H9 (cell line): ENCODE data around the gene MYL6B. TPM values are rescaled to one million over a fixed set of nuclear protein-coding genes. Genes with fewer than 3 reads are reported as not detected.
A peak's percentile ranks its signal among the peaks of the same experiment; 100 is the strongest.

ENCODE experiments used
- DNase-seq: peaks from one replicate; pipeline ENCODE4 v3.0.0-alpha.2; 2017
- H2AFZ ChIP-seq: one replicate; pipeline ENCODE4 v1.6.1; 2013; ENCODE audit warnings: mild to moderate bottlenecking, low read length, control low read depth, moderate library complexity
- H2AK5ac ChIP-seq: 2 replicates; pipeline ENCODE4 v1.6.1; 2013; ENCODE audit warnings: low read length, control low read depth, mixed read lengths; ENCODE audit not compliant: insufficient read length
- H2BK120ac ChIP-seq: one replicate; pipeline ENCODE4 v1.6.1; 2013; ENCODE audit warnings: low read depth, mild to moderate bottlenecking, low read length, control low read depth, inconsistent platforms; ENCODE audit not compliant: poor library complexity, severe bottlenecking
- H2BK12ac ChIP-seq: 2 replicates; pipeline ENCODE4 v1.6.1; 2013; ENCODE audit warnings: low read length, control low read depth, mixed read lengths, low read depth; ENCODE audit not compliant: insufficient read length
- H2BK15ac ChIP-seq: 2 replicates; pipeline ENCODE4 v1.6.1; 2013; ENCODE audit warnings: low read depth, low read length, control low read depth
- H2BK20ac ChIP-seq: one replicate; pipeline ENCODE4 v1.6.1; 2013; ENCODE audit warnings: low read depth, mild to moderate bottlenecking, low read length, control low read depth, inconsistent platforms; ENCODE audit not compliant: poor library complexity, severe bottlenecking
- H2BK5ac ChIP-seq: 2 replicates; pipeline ENCODE4 v1.6.1; 2013; ENCODE audit warnings: low read length, control low read depth, mixed read lengths; ENCODE audit not compliant: insufficient read length
- H3K14ac ChIP-seq: 2 replicates; pipeline ENCODE4 v1.6.1; 2013; ENCODE audit warnings: low read length, control low read depth; ENCODE audit not compliant: insufficient read depth
- H3K18ac ChIP-seq: 2 replicates; pipeline ENCODE4 v1.6.1; 2013; ENCODE audit warnings: low read depth, mild to moderate bottlenecking, mixed read lengths, low read length, control low read depth; ENCODE audit not compliant: insufficient read length
- H3K23ac ChIP-seq: 2 replicates; pipeline ENCODE4 v1.6.1; 2013; ENCODE audit warnings: low read length, control low read depth, mixed read lengths, low read depth; ENCODE audit not compliant: insufficient read length
- H3K23me2 ChIP-seq: 2 replicates; pipeline ENCODE4 v1.6.1; 2013; ENCODE audit warnings: low read depth, mild to moderate bottlenecking, mixed read lengths, low read length, control low read depth; ENCODE audit not compliant: insufficient read length, poor library complexity, severe bottlenecking
- H3K27ac ChIP-seq: 2 replicates; pipeline ENCODE4 v1.5.1; 2013; ENCODE audit warnings: low read length, control low read depth, mixed read lengths, low read depth; ENCODE audit not compliant: insufficient read length
- H3K27me3 ChIP-seq: 2 replicates; pipeline ENCODE4 v1.6.1; 2013; ENCODE audit warnings: low read length, control low read depth, inconsistent platforms; ENCODE audit not compliant: insufficient read depth
- H3K4ac ChIP-seq: 2 replicates; pipeline ENCODE4 v1.6.1; 2013; ENCODE audit warnings: low read depth, mild to moderate bottlenecking, control low read depth, inconsistent platforms, low read length, moderate library complexity
- H3K4me1 ChIP-seq: 2 replicates; pipeline ENCODE4 v1.6.1; 2013; ENCODE audit warnings: low read length, control low read depth, inconsistent platforms; ENCODE audit not compliant: insufficient read depth
- H3K4me2 ChIP-seq: 2 replicates; pipeline ENCODE4 v1.6.1; 2013; ENCODE audit warnings: low read length, control low read depth, mixed read lengths; ENCODE audit not compliant: insufficient read length, insufficient read depth
- H3K56ac ChIP-seq: 2 replicates; pipeline ENCODE4 v1.6.1; 2013; ENCODE audit warnings: low read depth, mild to moderate bottlenecking, mixed read lengths, low read length, control low read depth; ENCODE audit not compliant: insufficient read length
- H3K79me1 ChIP-seq: 2 replicates; pipeline ENCODE4 v1.6.1; 2013; ENCODE audit warnings: low read depth, mild to moderate bottlenecking, moderate library complexity, low read length, control low read depth, inconsistent platforms; ENCODE audit not compliant: insufficient read depth, poor library complexity, severe bottlenecking
- H3K79me2 ChIP-seq: 2 replicates; pipeline ENCODE4 v1.6.1; 2013; ENCODE audit warnings: low read length, control low read depth, inconsistent platforms; ENCODE audit not compliant: insufficient read depth
- H3K9ac ChIP-seq: 2 replicates; pipeline ENCODE4 v1.6.1; 2013; ENCODE audit warnings: low read length, control low read depth, mixed read lengths; ENCODE audit not compliant: insufficient read length; ENCODE audit errors: extremely low read depth
- H3K9me3 ChIP-seq: one replicate; pipeline ENCODE4 v1.6.1; 2013; ENCODE audit warnings: low read depth, low read length, inconsistent platforms; ENCODE audit not compliant: control insufficient read depth
- H3T11ph ChIP-seq: one replicate; pipeline ENCODE4 v1.6.1; 2013; ENCODE audit warnings: mild to moderate bottlenecking, low read length, control low read depth, inconsistent platforms
- H4K20me1 ChIP-seq: one replicate; pipeline ENCODE4 v1.6.1; 2013; ENCODE audit not compliant: control insufficient read depth, insufficient read length, insufficient read depth
- H4K5ac ChIP-seq: 2 replicates; pipeline ENCODE4 v1.6.1; 2013; ENCODE audit warnings: low read depth, mild to moderate bottlenecking, mixed read lengths, low read length, control low read depth; ENCODE audit not compliant: insufficient read length
- H4K8ac ChIP-seq: replicated peaks from 2 replicates; pipeline ENCODE4 v1.6.1; 2013; ENCODE audit warnings: low read length, control low read depth, mixed read lengths, low read depth; ENCODE audit not compliant: insufficient read length
- H4K91ac ChIP-seq: 2 replicates; pipeline ENCODE4 v1.6.1; 2013; ENCODE audit warnings: low read depth, mild to moderate bottlenecking, moderate library complexity, mixed read lengths, low read length, control low read depth; ENCODE audit not compliant: insufficient read length
- H3K27ac Mint-ChIP-seq, 3 experiments: 2 replicates in 2 of 3; 3 replicates in 1 of 3; pipeline ENCODE4 v1.8.0; 2020 to 2021; ENCODE audit warnings: mixed read lengths in 3 of 3, mild to moderate bottlenecking in 1 of 3, moderate library complexity in 1 of 3
- H3K27me3 Mint-ChIP-seq: 2 replicates; pipeline ENCODE4 v1.8.0; 2021; ENCODE audit warnings: low read depth, mild to moderate bottlenecking, moderate library complexity, mixed read lengths
- H3K36me3 Mint-ChIP-seq, 3 experiments: 2 replicates in 2 of 3; 3 replicates in 1 of 3; pipeline ENCODE4 v1.8.0; 2020 to 2021; ENCODE audit warnings: low read depth in 3 of 3, mixed read lengths in 3 of 3; ENCODE audit not compliant: insufficient read depth in 1 of 3
- H3K4me1 Mint-ChIP-seq, 2 experiments: 2 replicates each; pipeline ENCODE4 v1.8.0; 2020; ENCODE audit warnings: mixed read lengths in 2 of 2
- H3K4me3 Mint-ChIP-seq, 2 experiments: 2 replicates in 1 of 2; 3 replicates in 1 of 2; pipeline ENCODE4 v1.8.0; 2020 to 2021; ENCODE audit warnings: mild to moderate bottlenecking in 2 of 2, mixed read lengths in 2 of 2, moderate library complexity in 1 of 2
- H3K9me3 Mint-ChIP-seq, 2 experiments: 2 replicates in 1 of 2; 3 replicates in 1 of 2; pipeline ENCODE4 v1.8.0; 2020; ENCODE audit warnings: mild to moderate bottlenecking in 2 of 2, mixed read lengths in 2 of 2, moderate library complexity in 1 of 2
- CTCF ChIP-seq: fragments of 200-600 bp; sonication (generic); conservative IDR thresholded peaks from 3 replicates; pipeline ENCODE4 v1.8.0; 2021; ENCODE audit warnings: antibody characterized with exemption, mild to moderate bottlenecking
- WGBS: extraction: QIAGEN DNeasy Blood & Tissue Kit; methylation state at CpG from one replicate; pipeline ENCODE4 v1.1.7; 2013; ENCODE audit warnings: missing lambda C conversion rate, low lambda C conversion rate, mixed read lengths; ENCODE audit not compliant: insufficient read length; ENCODE audit errors: extremely low coverage; 5-methylcytosine and 5-hydroxymethylcytosine counted together
- total RNA-seq: library from RNA; stranded (reverse); gene quantifications from 2 replicates; pipeline ENCODE4 v1.2.1, GENCODE V29; 2021

MYL6B gene
- total RNA-seq, 1 experiment from 2014 or later = 165 TPM

GRCh38 chr12:56127485-56127887, 24.9 kb upstream of the MYL6B start:
- TF ChIP-seq CTCF = no peak
- Mint-ChIP-seq H3K27ac (peak overlapping the region; percentile 75 to 99 (median 96)), H3K9me3 (no peaks in the 10 kb centered on the region; a peak in 1 of 5 replicates), H3K36me3 (peaks cover 24 to 29% (median 26%) of the 10 kb centered on the region in 3 experiments), H3K4me1 (peaks cover 26 to 27% of the 10 kb centered on the region in 2 experiments), H3K4me3 (peak overlapping the region; percentile 88 to 98), H3K27me3 (no peaks in the 10 kb centered on the region)
- Histone ChIP-seq H3K4me2 (peak overlapping the region; percentile 65), H3K79me1 (no peaks in the 10 kb centered on the region), H3K27me3 (no peaks in the 10 kb centered on the region), H2AFZ (no peak overlapping the region), H2AK5ac (no peak overlapping the region), H3K9me3 (no peaks in the 10 kb centered on the region), H3K9ac (peak overlapping the region; percentile 31), H4K20me1 (no peaks in the 10 kb centered on the region), H3T11ph (peak overlapping the region; percentile 38), H2BK5ac (no peak overlapping the region), H2BK20ac (no peak overlapping the region), H4K5ac (no peak overlapping the region), H3K4me1 (no peaks in the 10 kb centered on the region), H3K23ac (no peak overlapping the region), H2BK120ac (no peak overlapping the region), H3K18ac (peak overlapping the region; percentile 66), H3K4ac (no peak overlapping the region), H2BK15ac (no peak overlapping the region), H3K14ac (no peak overlapping the region), H3K56ac (no peak overlapping the region), H3K23me2 (peaks cover 17% of the 10 kb centered on the region), H4K91ac (no peak overlapping the region), H3K79me2 (no peaks in the 10 kb centered on the region), H3K27ac (peak overlapping the region; percentile 42), H4K8ac (no peak overlapping the region), H2BK12ac (no peak overlapping the region)
- no CpG with 5 or more reads among the region's 8 CpGs for WGBS
- DNase-seq = no peak
